NCI-H146 treated with DMSO at 0.1 percent for 48 hours (cell line): ENCODE measurements around the gene TET2.

Source experiments
- DNase-seq: peaks from one replicate; lab custom pipeline; 2025; ENCODE audit not compliant: unreplicated experiment; lab: John Stamatoyannopoulos, UW

Gene TET2

DNA sequence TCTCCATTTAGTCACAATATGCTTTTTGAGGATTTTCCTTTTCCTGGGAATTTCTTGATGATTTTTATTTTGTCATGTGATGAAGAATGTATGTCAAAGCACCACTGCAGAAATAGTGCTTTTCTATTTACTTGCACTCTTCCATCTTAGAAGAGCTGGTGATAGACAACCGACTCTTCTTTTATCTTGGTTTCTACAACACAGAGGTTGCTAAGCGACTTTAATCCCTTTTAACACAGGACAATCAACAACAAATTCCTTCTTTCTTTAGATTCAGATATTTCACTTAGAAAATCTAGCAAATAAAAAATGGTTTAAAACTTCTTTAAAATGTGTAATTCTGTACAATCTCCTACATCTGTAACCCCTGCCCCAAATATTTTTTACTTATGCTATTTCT, 34.6 kb downstream of the TET2 start:
- no peak for DNase-seq

DNA sequence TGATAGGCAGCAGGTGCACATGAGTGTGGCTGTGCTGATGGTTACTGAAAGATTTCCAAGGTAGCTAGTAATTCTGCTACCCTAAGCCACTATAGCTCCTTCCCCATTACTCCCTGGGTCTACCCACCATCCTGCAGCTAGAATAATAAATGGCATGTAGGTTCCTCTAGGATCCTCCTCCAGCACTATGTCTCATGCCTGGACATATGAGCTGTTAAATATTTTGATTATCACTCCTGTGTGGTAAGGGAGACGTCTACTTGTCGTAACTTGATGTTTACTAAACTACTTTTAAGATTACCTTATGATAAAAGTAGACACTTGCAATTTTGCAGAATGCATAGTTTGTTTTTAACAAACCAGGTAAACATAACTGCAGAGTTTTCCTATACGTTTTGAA, 35.5 kb downstream of the TET2 start:
- DNase-seq: no peak

DNA sequence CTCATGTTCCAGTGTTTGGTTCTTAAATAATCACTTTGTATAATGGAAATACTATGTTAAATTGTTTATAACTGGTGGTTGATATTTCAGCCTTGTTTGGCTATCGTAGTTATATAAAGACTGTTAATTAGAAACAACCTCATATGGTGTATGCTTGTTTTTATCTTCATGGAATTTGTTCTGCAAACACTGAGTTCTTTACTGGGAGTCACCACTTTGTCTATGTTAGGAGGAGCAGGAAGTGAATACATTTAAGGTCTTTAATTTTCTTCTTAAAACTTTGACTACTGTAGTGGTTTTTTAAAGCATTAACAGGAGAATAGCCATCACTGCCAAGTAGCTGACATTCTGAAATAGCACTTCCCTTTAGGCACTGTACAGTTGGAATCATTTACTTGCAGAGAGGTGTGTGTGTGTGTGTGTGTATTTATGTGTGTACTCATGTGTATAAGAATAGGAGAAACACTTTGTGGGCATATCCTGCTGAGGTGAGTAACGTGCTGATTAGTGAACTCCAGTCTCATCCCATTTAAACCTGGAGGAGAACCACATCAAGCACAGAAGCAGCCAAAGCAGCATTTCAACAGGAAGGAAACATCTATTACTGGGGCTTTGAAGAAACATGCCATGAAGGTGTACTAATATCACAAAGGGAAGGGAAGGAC, 37.8 kb downstream of the TET2 start:
- DNase-seq: no peak

DNA sequence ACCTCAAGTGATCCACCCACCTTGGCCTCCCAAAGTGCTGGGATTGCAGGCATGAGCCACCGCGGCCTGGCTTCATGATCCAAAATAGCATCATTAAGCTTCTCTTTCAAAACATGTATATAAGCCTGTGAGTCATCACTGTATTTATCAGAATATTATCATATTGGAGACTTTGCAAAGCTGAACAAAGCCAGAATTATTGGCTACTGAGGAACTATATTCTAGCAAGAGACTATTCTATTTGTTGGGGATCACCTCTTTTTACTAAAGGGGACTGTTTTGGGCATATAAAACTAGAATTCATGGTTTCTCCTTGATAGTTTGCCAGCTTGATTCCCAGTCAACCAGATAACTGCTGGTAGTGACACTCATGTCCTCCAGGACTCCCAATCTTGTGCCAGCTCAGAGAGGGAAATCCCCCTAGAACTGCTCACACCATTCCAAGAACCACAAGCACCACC, 40.1 kb downstream of the TET2 start:
- DNase-seq: no peak

DNA sequence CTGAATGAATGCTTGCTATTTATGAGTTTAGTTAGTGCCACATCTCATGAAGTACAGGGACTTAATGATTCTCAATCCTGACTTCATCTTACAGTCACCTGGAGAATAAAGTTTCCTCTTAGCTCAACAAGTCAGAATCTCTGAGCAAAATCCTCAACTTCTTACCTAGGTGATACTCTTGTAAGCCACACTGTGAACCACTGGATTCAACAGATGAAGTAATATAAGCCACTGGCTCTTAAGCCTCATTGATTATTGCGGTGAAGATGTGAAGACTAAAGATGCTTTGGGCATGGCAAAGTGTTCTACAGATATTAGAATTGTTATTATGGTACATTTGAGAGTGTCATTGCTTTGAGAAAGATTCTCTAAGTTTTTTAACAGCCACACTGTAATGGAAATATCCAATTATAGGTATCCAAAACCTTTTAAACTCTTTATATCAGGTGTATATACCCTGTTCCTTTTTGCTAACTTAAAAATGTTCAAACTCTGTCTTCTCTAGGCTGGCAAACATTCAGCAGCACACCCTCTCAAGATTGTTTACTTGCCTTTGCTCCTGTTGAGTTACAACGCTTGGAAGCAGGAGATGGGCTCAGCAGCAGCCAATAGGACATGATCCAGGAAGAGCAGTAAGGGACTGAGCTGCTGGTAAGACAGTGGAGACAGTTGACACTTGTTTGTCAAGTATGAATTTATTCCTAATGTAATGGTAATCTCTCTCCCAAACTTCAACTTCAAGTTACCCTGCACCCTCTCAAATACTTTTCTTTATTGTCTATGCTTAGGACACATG, 43.4 kb downstream of the TET2 start:
- DNase-seq: no peak

DNA sequence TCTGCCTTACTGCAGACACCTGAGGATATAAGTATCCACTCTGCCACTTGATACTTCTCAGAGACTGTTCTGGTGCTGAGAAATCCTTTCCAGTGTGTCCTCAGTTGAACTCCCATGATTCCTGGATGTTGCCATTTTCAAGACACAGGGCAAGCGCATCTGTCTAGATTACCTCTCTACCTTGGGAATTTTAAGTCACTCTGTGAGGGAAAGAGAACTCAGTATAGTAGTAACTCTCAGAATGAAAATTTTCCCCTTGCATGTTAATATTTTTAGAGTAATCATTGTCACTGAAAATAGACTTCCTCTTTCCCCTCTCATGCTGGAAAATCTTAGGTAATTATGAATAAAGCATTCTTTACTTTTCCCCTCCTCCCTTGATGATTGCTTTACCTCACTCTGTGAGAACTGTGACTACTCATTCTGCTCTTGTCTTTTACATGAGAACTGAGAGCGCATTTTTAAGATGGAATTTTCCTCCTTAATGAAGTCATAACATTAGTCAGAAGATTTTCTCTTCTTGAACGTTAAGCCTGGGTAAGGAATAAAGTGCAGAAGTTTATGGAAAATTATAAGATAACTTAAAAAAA, 45.0 kb downstream of the TET2 start:
- no peak for DNase-seq

DNA sequence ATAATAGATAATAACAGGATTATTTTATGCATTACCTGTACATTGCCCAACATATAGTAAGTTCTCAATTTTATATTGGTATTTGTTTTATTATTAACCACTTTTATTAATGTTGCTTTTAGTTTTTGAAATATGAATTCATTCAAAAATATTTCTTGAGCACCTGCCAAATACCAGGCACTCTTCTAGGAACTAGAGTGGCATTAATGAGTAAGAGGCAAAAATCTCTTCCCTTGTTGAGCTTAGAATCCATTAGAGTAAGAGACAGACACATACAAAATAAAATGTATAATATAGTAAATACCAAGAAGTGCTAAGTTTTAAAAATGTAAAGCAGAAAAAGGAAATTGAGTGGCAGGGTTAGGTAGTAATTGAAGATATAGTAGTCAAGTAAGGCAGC, 45.8 kb downstream of the TET2 start:
- DNase-seq: no peak

DNA sequence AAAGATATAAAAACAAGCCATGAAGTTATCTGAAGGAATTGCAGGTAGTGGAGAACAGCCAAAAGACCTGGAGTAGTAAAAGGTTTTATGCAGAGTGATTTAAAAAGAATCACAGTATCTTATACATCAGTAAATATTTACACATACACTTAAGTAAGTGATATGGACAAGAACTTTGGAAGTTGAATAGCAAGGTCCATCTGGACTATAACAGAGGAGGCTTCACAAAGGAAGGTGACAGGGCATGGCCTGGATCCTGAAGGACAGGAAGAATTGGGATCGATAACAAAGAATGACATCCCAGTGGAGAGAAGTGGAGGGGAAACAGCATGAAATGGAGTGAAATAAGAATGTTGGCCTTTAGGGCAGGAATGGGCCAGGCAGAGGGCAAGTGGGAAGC, 46.2 kb downstream of the TET2 start:
- DNase-seq: no peak

DNA sequence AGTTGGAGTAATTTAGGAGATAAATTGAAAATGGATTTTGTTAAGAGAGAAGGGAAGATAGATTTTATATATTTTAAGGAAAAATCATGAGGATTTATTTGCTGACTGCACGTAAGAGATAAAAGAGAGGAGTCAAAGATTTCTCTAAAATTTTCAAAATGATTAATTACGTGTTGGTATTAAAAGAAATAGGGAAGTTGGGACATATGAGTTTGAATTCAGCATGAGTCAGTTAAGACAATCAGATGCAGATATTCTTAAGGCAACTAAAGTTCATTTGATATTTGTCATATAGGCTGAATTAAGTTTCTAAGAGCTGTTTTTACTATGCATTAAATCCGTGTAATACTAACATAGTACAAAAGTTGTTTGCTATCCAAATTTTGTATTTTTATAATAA, 46.9 kb downstream of the TET2 start:
- DNase-seq: no peak

DNA sequence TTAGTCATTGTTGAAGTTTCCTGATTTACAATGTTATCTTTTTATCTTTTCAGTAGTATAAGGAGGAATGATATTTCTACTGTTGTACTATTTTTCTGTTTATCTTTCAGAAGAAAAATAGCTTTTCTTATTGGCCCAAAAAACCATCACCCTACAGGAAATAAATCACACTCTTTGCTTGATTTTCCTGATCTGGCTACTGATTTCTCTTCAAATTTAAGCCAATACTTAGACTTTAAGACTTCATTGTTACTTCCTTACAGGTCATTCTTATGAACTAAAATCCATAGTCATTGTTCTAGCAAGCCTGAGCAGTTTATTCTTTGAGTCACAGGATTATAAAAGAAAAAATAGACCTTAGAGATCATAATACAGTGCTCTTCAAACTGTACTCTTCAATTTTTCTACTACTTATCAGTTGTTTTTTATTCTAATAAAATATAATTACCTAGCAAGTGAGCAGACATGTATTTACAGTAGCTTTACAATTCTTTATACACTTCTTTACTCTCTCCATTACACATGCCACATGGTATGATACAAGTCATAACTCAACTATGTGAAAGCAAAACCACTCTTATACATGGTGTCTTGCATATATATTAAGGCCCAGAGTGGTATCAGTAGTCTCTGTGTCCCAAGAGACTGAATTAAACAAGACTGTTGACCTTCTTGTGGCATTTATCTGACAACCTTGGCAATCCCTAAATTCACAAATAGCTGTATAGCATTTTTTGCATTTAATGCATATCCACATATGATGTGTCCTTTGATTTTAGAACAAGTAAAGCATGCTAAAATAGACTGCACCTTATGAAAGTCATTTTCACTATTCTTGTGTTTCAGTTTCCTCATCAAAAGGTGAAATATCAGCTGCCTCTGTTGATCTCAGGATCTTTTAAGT, 47.9 kb downstream of the TET2 start:
- DNase-seq: no peak

DNA sequence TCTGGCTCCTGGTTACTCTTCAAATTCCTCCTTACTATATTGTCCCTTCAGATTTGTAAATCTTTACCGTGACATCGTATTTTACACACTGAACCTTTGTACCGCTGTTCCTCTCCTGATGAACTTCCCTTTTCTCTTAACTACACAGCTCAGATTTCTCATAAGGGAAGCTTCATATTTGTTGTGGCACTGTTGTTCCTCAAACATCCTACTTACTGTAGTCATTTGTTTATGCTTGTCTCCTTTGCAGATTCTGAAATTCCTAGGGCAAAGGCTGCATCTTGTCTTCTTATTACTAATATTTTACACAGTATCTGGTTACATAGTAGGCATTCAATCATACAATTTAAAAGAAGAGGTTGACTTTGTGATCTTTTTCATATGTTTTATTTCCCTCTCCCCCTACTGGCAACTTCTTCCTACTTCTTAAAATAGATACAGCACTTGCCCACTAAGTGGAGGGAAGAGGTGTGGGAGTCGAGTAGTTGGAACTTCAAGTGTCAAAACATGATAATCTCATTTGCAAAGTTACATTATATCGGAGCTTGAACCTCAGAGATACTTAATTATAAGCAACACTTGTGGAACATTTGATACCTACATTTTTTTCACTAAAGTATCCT, 50.0 kb downstream of the TET2 start:
- no peak for DNase-seq

DNA sequence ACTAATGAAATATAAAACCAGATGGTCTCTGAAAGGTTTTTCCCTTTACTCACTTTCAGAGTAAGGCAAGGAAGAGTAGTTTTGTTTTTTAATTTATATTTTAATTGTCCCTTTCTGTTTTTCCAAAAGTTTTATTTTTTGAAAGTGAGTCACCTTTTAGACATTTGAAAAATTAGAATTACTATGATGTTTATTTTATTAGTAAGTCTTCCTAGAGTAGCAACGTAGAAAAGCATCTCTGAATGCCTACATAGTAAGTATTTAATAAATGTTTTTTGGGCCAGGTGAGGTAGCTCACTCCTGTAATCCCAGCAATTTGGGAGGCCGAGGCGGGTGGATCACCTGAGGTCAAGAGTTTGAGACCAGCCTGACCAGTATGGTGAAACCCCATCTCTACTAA, 51.1 kb downstream of the TET2 start:
- no peak for DNase-seq

DNA sequence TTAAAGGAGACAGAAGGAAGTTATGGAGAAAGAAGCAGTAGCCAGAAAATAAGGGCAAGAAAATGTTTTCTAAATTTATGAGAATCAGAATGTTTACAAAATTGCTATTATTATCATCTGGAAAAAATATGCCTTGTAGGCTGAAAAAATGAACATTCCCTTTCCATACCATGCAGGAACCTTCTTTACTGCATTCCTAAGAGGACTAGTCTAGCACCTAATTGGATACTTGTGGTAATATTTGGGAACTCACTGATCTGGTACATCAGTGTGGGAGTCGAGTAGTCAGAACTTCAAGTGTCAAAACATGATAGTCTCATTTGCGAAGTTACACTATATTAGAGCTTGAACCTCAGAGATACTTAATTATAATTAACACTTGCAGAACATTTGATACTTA, 51.9 kb downstream of the TET2 start:
- no peak for DNase-seq

DNA sequence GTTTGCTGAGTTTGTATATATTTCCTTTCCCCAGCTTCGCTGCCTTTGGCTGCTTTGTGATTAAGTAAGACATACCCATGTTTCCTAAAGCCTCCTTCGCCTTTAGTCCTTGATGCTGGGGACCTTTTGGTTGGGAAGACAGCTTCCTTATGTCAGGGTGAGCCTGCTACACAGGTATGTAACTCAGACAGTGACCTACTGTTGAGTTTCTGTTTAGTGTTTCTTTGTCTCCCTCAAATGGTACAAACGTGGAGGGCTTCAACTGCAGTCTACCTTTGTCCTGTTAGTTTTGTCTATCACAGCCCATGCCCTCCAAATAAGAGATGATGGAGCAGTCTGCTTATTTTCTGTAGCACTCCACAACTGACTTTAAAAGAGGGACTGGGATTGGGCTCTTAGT, 59.5 kb downstream of the TET2 start:
- DNase-seq: no peak

DNA sequence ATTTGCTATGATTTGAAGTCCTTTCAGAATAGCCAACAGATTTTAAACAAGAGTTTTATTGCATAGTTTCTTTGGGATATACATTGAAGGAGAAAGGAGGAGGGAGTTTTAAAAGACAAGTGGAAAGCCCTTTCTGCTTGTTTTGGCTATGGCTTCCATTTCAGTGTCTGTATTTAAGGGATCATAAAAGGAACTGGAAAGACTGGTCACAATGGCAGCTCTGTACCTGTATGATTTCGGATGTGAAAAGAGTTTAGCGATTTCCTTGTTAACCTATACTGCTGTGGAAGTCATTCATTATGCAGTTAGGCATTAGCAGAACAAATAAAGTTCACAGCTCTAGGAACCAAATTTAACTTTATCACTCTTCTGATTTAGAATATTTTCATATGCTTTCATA, 60.7 kb downstream of the TET2 start:
- no peak for DNase-seq

DNA sequence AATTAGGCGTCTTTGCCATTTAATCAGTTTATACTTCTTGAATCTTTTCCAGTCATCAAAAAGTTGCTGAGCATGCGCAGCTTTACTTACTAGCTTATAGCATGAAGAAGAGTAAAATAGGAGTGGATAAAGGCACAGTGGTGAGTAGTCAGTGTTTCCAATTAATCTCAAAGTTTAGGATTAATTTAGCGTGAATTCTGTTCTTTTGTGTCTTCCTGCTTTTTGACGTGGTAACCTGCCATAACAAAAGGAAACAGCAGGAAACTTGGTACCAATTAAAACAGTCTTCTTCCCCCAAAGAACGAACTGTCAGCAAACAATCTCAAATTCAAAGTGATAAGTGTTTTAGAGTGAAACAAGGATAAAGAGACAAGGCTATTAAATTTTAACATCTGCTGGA, 61.9 kb downstream of the TET2 start:
- peak; percentile 1 for DNase-seq

DNA sequence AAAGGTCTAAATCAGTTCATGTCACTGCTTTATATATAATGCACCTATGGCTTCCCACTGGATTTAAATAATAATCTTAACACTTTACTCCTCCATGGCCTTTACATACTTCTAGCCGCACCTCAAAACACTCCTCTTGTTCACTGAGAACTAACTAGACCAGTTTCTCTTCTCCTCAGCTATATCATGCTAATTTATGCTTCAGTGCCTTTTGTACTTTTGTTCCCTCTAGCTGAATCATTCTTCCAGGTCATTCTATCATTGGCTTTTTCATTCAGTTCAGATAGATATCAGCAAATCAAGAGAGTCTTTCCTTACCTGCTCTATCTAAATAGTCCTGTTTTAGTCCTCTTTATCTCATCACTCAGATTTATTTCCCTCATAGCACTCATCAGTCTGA, 64.2 kb downstream of the TET2 start:
- no peak for DNase-seq

DNA sequence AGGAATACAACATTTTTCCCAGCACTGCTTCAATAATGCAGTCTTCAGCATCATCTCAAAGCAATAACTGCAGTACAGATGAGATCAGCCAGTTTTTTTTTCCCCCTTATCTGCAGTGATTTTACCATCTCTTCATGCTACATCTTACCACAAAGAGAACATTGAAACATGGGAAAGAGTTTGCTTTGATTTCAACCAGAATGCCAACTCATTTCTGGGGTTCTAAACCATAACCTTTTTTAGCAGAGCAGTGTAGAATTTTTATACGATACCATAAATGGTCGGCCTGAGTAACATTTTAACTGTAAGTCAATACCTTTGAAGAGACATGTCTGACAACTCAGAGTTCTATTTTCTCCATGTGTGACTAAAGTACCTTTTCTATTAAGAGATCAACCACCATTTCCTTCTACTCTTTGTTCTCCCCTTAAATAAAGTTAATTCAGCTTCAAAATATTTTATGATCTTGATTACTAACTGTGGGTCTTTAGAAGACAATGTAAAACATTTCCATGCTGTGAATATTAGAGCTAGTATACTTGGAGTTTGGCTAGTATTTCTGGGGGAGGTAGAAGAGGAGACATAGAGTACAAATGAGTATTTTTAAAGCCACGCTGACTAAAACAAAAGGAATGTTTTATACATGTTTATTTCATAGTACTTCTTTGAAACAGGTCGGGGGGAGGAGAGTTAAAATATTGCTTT, 69.1 kb downstream of the TET2 start:
- DNase-seq: no peak

DNA sequence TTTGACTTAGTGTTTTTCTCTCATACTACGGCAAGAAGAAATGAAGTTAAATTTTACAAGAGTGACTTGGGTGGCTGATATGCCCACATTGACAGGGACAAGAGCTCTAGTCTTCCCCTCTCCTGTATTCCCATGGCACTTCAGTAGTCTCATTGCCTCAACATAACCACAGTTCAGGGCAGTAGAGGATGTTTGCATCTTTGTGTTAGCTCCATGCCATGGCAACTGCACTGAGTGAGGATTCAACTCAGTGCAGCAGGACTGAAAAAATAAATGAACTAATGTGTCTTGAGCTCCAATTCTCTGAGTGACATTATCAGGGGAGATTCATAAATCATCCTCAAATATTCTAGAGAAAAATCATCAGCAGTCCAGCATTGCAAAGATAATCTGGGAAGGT, 78.8 kb downstream of the TET2 start:
- no peak for DNase-seq

DNA sequence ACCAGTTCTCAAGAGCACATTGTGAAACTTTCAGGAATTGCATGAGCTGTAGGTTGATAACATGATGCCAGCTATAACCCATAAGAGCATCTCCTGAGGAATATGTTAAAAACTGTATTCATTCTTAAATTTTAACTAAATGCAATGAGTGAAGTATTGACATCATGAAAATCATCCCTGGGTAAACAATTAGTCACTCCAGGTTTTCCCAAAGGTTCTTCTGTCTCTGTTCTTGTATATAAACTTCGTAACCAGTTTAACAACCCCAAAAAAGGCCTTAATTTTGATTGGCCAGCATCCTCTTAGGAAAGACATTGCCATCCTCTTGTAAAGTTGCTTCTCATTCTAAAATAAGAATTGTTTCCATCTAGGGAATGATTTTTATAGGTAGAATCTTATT, 80.4 kb downstream of the TET2 start:
- DNase-seq: no peak
